ENCODE measurements around the gene C4orf36.
A peak's percentile ranks its signal among the peaks of the same experiment; 100 is the strongest.

The C4orf36 gene, protein sequence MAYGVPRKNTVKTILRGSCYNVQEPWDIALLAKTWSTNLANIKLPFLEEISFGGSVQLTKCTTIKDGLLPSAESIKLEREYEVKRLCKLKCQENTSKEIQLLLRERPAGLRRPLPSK

DNA sequence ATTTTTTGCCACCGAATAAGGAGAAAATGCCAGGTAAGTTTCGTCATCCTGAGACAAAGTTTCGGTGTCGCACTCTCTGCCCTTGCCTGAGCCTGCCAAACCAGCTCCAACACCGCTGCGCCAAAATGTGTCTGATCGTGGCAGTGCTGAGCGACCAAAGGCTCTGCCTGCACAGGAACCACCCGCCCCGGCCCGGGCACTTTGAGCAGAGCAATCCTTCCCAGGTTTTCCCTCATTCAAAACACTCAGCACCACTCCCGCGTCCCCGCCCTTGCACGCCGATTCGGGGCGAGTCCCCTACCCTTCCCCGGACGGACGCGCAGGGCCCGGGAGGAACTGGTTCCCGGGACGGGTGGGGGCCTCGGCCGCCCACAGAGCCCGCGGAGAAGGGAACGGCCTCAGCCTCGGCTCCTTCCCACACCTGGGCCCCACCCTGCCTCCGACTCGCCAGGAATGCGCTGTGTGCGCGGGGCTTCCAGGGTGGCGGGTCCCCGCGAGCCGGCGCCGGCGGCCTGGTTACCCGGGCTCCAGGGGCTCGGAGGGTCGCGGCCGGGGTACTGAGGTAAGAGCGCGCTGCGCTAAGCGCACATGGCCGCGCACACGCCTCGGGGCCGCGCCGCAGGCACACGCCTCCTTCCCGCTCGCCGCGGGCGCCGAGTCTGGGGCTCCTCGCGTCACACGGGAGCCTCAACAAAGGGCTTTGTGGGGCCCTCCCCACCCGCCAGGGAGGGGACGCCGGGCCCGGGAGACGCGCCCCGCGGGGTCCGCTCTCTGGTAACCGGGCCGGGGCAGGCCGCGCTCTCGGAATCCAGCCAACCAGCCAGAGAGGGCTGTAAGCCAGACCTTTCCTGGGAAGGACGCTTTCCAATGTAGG is at the start of gene C4orf36:
C4orf36 (minus strand) TSS at position 661 of the 874 bp plus-strand sequence. CDS start 902 bp downstream, outside the sequence.
- DNase-seq = peak; percentile 75

DNA sequence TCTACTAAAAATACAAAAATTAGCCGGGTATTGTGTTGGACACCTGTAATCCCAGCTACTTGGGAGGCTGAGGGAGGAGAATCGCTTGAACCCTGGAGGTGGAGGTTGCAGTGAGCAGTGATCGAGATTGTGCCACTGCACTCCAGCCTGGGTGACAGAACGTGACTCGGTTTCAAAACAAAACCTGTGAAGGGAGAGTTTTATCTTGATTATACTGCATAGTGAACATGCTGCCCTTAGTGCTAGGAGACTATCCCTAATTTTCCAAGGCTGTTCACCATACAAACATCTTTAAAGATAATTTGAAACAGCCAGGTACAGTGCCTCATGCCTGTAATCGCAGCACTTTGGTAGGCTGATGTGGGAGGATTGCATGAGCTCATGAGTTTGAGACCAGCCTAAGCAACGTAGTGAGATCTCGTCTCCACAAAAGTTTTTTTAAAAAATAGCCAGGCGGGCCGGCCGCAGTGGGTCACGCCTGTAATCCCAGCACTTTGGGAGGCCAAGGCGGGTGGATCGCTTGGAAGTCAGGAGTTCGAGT is 48.8 kb upstream of the C4orf36 start:
- no peak for DNase-seq

DNA sequence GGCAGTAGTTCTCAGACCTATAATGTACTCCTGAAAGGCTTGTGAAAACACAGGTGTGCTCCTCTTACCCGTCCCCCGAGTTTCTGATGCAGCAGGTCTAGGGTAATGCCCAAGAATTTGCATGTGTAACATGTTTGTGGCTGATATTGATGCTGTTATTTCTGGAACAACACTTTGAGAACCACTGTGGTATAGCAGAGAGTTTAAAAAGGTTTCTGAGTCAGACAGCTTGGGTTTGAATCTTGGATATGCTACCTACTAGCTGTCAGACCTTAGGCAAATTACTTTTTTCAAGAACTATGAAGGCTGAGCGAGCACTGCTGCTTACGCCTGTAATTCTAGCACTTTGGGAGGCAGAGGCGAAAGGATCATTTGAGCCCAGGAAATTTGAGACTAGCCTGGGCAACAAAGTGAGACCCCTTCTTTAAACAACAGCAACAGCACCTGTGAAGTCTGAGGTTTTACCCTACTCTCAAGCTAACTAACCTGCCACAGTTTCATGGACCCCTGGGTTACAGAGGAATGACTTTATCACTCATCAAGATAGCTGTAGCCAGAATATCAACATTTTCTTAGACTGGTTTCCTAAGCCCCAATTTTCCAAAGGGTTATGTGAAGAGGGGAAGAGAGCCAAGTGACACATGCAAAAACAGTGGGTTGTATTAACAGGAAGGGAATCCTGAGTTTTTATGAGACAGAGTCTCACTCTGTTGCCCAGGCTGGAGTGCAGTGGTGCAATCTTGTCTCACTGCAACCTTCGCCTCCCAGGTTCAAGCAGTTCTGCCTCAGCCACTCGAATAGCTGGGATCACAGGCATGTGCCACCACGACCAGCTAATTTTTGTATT is 47.7 kb upstream of the C4orf36 start:
- DNase-seq = no peak

DNA sequence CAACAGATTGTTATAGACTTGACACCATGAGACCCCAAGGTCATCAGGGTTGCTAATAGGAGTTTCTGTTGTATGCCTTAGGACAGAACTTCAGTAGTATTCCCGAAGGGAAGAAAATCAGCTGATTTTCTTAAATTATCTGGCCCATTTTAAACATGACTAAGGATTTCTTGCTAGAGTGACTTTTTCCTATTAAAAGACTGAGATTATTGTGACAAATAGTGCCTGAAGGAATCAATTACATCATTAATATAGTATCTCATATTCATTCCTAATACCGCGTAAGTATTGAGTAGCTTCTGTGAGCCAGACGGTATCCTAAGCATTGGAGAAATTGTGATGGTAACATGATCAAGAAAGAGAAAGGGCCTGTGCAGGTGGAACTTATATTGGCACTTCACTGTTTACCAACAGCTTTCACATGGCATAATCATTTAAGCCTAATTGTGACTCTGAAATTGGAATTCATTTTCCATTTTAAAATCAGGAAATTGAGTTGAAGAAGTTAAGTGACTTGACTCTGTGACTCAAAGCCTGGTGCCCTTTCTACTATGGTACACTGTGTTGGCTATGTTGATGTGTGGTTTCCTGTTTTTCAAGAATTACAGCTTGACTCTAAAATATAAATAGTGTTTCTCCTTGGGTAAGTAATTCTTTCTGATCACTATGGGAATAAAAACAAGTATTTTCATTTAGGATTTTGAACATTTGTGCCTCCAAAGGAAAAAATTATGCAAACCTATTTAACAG is 46.7 kb upstream of the C4orf36 start:
- DNase-seq = no peak

DNA sequence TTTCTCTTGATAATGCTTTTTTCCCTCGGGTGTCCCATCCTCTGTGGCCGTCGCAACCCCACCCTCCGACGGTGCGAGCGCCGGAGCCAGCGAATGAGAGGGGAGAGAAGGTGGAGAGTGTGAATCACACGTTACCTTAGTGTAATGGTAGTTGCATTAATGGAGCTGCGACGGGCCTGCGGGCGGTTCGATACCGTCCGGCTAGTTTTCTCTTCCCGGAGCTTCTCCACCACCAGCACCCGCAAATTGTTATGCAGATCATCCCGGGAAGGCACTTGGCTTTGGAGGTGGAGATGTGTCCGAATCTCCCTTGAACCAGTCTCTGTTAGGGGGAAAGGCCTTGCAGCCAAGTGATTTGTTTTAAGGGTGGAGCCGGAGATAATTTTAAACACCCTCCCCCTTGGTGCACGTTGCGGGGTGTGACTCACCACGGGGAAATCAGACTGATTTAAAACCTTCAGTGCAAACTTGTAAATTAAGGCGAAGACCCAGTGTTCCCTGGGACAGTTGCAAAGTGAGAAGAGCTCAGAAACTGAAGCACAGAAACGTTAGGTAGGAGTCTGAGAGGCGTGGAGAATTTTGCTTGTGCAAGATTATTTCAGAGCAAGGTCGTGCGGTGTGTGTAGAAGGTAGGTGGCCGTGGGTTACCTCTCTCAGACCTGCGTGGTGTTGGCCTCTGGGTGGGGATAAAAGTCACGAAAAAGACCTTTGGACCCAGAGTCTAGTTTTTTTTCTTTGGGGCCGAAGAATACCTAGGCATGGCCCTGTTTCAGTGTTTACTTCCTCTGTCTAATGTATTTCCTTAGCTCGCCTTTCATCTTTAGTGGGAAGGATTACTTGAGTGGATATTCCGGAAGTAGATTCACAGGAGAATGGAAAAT is 43.9 kb upstream of the C4orf36 start:
- peak; percentile 63 for DNase-seq

DNA sequence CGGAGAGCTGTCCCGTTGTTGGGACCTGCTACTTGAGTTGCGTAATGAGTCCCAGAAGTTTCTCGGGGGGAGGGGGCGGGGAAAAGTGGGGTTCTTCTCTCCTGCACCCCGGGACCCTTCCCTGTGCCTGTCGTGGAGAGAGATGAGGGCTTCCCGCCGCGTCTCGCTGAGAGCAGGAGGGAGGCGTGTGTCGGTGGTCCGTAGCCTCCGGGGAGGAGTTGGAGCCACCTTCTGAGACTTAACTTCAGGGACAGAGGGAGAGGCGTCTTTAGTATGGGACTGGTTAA is 43.3 kb upstream of the C4orf36 start:
- no peak for DNase-seq

DNA sequence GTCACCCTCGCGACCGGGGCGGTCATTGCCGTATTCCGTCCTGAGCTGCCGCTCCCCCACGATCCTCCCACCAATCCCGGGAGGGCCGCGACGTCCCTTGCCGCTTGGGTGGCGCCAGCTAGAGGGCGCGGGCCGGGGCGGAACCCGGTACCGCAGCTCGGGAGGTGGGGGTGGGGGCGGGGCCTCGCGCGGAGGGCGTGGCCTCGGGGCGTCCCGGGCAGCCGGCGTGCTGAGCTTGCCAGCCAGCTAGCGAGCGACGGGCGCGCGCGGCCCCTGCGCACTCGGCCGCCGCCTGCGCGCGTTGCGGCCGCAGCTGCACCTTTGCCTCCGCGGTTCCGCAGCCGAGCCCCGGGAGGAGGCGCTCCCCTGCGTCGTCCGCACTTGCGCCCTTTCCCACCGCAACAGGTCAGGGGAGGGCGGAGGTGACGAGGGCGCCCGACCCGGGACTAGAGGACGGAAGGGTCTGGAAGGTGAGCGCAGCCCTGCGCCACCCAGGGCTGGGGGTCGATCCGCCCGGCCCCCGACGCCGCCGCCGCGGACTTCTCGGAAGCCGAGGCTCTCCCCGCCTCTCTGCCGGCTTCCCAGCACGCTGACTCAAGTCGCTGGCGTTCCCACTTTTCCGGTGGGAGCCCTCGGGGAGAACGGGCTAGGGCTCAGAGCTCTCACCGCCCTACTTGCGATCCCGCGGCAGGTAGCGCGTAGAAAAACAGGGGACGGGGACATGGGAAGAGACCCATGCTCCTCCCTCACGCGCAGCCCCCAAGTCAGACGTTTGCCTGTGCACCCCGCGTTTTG is 42.7 kb upstream of the C4orf36 start, which contains the start of gene AFF1:
AFF1 (plus strand) TSS at position 241 of the 795 bp plus-strand sequence. CDS start 13,523 bp downstream, outside the sequence.
- peak; percentile 93 for DNase-seq

DNA sequence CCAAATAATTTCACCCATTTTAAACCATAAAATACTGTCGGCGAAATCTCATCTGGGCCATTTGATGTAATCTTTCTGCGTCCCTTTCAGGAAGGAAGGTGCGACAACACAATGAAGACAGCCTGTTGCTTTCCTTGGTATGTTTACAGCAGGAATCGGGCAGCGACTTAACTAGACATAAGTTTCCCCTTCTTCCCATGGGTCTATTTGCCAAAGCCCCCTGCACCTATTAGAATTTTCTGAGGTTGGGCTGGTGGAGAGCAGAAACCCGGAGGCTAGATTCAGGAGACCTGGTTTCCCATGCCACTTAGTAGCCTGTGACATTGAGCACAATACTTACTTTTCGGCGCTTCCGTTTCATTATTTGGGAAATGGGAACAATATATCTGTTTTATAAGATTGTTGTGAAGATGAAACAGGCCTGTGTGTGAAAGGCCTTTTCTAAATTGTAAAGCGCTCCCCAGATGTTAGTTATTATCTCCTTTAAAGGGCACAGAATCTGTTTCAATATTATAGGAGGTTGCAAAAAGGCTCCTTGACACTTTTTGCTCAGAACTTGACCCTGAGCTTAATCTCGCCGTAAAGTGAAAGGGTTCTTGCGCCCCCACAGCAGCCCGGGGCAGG is 42.0 kb upstream of the C4orf36 start:
- DNase-seq = peak; percentile 38

DNA sequence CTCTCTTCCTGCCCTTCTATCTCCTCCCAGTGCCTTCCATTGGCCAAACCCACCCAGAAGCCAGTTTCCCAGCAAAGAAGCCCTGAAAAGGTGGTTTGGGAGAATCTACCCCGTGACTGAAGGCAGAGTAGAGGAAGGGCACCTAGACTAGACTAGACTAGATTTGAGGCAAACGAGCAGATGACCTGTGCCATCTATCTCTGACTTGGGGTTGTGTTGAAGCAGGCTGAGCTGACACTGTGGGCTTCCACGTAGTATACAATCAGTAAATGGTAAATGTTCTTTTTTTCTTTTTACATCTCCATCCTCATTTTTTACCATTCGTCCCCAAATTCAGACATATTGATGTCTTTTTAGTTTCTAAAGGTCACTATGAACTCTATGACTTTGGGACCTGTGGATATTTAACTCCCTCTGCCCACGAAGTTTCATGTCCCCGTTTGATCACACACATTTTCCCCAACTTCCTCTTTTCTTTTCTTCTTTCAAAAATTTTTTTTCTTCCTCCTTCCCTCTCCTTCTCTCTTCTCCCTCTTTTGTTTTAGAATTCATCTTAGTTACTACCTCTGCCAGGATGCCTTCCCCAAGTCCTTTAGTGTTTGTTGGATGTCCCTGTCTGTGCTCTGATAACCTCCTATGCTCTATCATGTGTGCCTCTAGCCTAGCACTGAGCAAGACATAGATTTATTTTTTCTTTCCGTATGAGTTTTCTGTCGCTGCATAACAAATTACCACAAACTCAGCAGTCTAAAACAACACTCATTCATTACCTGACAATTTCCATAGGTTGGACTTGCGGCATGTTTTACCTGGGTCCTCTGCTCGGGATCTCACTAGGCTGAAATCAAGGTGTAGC is 36.4 kb upstream of the C4orf36 start:
- DNase-seq = no peak

DNA sequence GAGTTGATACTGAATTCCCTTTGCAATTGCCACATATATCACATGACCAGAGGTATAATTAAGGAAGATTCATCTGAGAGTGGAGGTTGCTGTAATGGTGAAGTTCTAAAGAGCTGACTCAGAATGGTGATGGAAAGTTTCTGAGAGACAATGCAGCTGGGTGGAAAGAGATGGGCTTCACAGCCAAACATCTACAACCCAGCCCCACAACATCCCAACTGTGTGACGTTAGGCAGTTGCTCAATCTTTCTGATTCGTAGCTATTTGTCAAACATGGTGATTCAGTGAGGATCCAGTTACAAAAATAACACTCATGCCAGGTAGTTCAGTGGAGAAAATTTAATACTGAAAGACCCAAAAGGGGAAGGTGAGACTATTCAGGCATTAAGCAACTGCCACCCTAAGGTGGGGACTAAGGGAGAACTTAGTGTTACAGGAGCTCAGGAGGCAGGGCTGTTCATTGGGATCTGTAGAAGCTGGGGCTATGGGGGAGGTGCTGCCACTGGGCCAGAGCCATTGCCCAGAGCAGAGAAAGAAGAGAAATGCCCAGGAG is 35.7 kb upstream of the C4orf36 start:
- DNase-seq = no peak

DNA sequence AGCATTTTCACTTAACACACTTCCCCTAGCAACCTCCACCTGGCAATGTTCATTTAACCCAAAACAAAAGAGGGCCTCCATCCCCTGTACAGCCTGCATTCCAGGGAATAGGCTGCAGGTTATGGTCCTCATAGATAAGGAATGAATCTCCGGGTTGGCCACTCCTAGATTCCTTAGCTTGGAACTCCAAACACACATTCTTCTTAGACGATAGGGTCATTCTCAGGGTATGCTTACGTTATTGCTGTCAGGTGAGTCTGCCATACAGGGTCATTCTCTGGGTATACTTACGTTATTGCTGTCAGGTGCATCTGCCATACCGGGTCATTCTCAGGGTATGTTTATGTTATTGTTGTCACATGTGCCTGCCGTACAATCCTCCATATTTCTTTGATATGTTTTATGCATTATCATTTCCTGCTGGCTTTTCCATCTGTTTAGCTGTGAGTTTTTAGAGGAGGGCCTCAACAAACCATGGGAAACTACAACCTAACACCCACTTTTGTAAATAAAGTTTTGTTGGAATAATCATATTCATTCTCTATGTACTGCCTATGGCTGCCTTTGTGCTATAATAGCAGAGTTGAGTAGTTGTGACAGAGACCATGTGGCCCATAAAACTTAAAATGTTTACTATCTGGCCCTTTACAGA is 34.3 kb upstream of the C4orf36 start:
- DNase-seq = no peak

DNA sequence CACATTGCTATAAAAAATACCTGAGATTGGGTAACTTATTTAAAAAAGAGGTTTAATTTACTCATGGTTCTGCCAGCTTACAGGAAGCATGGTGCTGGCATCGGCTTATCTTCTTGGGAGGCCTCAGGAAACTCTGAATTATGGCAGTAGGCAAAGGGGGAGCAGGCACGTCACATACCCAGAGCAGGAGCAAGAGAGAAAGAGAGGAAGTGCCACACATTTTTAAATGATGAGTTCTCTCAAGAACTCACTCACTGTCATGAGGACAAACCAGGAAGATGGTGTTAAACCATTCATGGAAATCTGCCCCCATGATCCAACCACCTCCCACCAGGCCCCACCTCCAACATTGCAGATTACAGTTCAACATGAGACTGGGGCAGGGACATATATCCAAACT is 32.6 kb upstream of the C4orf36 start:
- DNase-seq = no peak

DNA sequence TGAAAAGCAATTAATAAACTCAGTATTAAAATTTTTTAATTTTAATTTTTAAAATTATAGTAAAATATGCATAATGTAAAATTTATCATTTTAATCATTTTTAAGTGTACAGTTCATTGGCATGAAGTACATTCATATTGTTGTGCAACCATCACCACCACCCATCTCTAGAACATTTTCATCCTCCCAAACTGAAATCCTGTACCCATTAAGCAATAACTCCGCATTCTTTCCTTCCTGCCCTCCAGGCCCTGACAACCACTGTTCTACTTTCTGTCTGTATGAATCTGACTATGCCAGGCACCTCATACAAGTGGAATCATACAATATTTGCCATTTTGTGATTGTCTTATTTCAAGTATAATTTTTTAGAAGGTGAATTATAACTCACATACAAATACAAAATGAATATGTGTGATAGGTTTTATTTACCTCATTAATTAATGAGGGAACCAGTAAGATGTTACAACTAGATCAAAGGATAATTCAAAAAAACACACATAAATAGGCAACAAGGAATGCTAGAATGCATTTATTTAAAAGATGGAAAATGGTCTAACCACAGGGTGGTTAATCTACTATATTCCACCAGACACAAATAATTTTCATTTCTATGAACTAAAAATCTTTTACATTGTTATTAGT is 29.5 kb upstream of the C4orf36 start:
- no peak for DNase-seq

DNA sequence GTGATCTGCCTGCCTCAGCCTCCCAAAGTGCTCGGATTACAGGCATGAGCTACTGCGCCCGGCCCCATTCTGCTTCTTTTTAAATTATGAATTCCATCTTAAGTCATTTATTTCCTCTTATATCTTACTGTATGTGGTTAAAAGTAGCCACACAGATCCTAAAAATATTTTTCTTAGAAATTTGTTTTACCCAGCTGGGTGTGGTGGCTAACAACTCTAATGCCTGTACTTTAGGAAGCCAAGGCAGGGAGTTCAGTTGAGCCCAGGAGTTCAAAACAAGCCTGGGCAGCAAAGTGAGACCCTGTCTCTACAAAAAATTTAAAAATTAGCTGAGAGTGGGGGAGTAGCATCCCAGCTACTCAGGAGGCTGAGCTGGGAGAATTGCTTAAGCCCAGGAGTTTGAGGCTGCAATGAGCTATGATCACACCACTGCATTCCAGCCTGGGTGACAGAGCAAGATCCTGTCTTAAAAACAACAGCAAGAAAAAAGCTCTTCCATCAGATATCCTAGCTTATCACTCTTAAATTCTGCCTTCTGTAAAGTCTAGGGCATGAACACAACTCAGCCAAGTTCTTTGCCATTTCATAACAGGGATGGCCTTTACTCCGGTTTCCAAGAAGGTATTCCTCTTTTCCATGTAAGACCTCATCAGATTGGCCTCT is 27.5 kb upstream of the C4orf36 start:
- DNase-seq = no peak

DNA sequence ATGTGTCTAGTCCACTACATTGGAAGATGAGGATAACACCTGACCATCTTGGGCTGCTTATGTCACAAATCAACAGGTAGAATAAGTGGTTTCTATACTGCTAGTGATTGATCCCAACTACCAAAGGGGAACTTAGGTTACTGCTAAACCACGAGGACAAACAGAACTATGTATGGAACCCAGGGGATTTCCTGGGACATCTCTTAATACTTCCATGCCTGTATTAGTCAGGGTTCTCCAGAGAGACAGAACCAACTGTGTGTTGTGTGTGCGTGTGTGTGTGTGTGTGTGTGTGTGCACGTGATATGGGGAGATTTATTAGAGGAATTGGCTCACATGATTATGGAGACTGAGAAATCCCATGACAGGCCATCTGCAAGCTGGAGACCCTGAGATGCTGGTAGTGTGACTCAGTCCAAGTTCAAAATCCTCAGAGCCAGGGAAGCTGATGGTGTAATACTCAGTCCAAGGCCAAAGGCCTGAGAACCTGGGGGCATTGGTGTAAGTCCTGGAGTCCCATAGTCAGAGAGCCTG is 26.4 kb upstream of the C4orf36 start:
- no peak for DNase-seq

DNA sequence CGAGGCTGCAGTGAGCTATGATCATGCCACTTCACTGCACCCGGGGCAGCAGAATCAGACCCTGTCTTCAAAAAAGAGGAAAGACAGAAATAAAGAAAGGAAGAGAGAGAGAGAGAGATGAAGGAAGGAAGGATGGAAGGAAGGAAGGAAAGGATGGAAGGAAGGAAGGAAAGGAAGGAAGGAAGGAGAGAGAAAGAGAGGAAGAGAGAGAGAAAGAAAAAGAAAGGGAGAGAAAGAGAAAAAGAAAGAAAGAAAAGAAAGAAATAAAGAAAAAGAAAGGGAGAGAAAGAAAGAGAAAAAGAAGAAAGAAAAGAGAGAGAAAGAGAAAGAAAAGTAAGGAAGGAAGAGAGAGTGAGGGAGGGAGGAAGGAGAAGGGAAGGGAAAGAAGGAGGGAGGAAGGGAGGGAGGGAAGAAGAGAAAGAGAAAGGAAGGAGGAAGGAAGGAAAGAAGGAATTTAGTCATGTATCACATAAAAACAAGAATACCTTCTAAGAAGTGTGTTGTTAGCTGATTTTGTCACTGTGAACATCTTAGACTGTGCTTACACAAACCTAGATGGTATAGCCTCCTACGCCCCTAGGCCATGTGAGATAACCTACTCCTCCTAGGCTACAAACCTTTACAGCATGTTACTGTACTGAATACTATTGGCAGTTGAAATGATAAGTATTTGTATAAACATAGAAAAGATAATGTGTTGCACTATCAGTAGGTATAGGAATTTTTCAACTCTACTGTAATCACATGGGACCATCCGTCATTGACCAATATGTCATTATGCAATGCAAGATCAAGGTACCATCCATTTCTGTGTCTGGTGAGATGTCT is 25.2 kb upstream of the C4orf36 start:
- no peak for DNase-seq
